DMS 273 treated with DMSO at 0.1 percent for 48 hours (cell line): ENCODE data around the gene TENM4.
A peak's percentile ranks its signal among the peaks of the same experiment; 100 is the strongest.

Source experiments
- DNase-seq: peaks from one replicate; lab custom pipeline; 2025; lab: John Stamatoyannopoulos, UW

Gene TENM4

GRCh38 chr11:79440571-79441460 lies at the start of gene TENM4:
Gene TENM4, minus strand, starts transcription at chr11:79441030. Its CDS starts 371,086 bp downstream, at chr11:79069944.
- DNase-seq, result peak; percentile 12

DNA sequence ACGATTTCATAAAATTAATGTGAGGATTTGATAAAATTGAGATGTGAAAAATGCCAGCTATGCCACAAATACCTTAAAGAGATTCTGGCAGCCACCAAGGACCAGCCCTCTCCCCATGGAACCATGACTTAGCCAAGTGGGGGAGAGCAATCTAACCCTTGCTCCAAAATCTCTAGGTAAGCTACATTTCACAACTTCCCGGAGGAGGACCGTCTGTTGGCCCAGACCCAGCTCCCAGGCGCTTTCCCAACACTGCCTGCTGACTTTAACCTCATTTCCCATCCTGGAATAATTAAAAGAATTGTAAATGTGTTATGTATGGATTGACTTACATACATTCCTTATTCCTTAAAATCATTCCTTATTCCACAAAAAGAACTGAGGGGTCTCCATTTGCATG lies 47.5 kb upstream of the TENM4 start:
- no peak for DNase-seq

DNA sequence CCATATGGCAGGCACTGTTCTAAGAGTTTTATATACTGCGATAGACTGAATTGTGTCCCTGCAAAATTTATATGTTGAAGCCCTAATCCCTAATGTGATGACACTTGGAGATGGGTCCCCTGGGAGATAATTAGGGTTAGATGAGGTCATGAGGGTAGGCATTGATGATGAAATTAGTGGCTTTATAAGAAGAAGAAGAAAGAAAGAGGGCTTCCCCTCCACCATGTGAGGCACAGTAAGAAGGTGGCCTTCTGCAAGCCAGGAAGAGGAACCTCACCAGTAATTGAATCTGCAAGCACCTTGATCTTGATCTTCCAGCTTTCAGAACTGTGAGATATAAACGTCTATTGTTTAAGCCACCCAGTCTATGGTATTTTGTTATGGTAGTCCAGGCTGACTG lies 46.6 kb upstream of the TENM4 start:
- DNase-seq, result no peak

DNA sequence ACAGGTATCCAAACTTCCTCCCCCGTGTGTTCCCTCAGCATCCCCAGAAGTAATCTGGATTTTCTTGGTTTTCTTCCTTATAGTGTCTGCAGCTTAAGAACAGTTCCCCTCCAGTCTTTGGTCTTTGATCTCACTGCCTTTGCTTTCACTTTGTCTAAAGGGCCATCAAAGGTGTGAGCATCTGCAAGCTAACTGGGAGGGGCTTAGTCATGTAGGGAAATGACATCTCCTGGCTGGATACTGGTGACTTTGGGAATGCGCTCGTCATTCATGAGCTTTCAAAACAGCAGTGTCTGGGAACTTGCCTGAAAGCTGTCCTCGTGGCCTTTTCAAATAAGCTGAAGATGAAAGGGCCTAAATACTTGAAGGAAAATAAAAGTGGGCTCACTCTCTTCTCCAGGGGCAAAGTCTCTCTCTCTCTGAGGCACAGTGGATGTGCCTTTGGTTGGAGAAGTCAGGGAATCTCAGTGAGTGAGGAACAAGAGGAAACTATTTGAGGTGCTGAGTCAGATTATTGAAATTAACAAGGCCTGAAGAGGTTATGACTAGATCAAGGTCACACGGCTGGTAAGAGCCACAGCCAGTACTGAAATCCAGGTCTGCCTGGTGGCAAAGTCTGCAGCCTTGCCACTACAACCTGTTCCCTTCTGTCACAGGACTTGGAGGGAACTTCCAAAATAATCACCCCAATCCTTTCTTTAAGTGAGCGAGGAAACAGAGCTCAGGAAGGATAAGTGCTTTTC lies 45.6 kb upstream of the TENM4 start:
- DNase-seq, result no peak

DNA sequence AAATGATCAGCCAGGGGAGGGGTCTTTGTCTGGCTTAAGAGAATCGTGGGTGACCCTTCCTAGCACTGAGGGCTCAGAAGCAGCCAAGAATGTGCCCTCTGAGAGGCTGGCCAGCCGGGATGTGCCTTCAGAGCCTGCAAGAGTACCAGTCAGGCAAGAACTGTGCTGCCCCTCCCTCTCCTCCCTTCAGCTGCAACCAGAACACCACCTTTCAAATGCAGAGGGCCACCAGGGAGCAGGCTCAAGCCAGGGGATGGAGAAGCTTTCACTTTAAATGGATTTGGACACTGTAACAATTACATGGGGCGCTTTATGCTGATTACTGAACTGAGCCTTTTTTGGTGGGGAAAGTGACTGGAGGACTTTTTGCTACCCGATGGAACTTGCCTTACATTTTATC lies 44.9 kb upstream of the TENM4 start:
- DNase-seq, result no peak

- no peak for DNase-seq
Measured at GRCh38 chr11:79484872-79485271, 44.0 kb upstream of the TENM4 start.

DNA sequence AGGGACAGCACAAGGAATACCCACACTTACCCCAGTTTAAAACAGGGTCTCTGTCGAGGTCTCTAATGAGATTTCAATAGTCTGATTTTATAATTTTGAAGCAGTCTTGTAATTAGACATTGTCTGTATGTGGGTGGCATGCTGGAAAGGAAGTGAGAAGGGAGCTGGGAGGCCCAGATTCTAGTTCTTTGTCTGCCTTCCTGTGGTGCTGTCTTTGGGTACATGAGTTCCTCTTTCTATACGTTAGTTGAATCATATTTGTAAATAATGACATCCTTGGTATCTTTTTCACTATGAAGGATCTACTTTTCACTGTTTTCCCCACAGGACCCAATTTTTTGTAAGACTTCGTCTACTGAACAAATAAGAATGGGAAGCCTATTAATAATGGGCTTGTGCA lies 42.0 kb upstream of the TENM4 start:
- DNase-seq, result no peak

DNA sequence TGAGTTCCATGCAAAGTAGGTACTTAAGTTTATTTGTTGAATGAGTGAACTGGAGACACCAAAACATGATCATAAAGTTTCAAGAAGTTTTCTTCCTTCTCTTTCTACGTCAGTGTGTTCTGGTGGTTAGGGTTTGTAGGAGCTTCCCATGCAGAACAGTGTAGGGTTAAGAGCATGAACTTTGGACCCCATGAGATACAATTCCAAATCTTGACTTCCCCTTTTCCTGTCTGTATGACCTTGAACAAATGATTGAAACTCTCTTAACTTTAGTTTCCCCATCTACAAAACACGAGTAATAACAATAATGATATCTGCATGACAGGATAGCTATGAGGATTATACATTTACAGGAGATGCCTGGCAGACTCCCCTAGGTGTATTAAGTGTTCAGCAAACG lies 41.0 kb upstream of the TENM4 start:
- DNase-seq, result no peak

- DNase-seq, result no peak
Measured at GRCh38 chr11:79480864-79481263, 40.0 kb upstream of the TENM4 start.

DNA sequence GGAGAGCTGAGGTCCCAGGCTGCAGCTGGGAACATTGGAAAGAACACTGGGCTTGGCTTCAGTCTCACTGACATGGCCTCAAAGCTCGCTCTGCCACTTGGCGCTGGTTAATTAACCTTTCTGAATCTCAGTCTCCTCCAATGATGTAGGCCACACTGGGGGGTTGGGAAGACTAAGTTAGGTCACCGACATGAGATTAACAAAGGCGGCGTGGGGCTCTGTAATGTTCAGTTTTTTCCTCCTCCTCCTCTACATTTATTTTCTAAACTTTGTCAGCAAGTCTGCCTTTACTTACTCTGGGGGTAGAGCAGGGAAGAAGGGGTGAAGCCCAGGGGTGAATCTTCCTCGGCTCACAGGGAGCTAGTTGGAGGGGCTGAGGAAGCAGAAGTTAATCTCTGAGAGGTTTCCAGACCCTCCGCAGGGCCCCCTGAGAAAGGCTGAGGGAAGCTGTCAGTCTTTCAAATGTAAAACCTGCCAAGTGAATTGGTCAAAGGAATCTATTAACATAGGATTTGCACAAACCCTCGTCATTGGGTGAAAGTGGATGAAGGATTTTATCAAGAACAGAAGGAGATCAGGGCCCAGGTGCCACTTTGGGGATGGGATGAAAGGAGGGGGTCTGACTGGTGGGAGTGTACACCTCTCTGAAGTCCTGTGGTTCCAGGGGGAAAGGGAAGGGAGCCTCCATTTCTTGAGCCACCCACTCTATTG lies 32.1 kb upstream of the TENM4 start:
- no peak for DNase-seq

DNA sequence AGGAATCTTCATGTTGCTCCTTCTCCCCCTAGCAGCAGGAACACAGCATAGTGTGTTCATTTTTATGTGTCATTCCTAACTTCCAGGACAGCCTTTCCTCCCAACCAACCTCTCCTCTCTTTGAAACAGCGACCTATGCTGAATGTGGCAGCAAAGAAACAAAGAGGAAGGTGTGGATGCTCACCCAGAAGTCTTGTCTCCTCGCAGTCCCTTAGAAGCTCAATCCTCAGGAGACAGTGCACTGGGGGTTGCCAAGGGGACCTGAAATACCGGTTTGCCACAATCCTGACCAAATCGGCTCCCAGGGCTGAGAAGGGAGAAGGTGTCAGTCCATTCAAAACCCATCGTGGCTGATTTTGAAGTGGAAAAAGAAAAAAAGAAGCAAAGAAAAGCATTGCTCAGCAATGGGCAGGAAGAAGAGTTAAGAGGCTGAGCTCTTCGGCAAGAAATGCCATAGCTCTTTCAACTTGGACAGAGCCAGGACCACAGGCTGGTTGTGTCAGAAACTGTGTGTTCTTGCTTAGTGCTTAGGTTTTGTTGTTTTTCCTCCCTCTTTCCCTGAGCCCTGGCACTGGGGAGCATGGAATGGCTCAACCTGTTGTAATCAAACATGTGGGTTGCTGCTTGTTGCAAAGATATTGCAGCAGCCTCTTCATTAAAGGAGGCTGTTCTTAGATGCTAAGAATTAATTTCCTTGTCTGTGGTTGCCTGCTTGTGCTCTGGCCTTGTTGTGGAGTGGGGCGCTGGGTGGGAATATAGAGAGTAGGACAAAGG lies 30.4 kb upstream of the TENM4 start:
- no peak for DNase-seq

DNA sequence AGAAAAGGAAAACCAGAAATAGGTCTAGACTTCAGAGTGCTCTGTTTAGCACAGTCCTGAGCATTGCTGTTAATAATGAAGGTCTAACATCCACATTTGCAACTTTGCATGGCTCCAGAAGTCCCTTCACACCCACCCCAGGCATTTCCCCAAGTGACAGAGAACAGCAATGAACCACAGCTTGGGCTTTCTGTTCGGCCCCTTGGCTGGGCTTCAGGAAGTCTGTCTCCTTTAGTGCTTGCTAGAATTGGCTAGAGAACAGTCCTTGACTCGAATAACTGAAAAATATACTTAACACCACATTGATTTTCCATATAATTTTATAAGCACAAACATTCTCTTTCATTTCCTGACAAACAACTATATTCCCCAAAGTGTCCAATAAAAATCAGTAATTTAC lies 29.3 kb upstream of the TENM4 start:
- no peak for DNase-seq

DNA sequence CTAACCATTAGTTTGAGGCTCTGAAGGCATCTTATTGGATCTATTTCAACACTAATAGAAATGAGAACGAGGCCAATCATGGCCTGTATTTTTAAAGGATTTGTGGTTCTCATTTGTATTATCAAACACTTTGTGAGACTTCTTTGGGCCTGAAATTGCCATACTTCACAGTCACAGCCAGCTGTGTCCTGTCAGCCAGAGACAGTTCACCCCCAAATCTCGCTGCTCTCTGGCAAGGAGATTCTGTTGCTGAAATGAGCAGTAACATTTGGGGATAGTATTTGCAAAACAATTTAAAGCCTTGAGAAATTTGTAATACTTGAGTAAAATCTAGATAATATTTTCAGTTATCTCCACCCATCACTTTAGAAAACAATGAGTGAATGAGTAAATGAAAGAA lies 26.9 kb upstream of the TENM4 start:
- DNase-seq, result no peak

DNA sequence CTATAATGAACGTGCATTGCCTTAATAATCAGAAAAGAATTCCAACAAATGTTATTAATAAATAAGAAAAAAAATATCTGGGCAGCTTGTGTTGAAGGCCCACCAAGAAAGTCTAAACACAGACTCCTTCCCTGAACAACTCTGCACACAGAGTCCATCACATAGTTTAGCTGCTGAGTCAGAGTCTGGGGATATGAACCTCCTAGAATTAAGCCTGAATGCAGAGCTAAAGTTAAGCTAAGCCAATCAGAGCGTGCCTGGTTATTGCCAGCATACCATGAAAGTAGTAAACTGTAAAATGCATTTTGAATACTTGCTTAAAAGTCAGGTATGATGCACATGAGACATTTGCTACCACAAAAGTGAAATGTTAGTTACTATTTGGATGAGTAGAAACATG lies 25.6 kb upstream of the TENM4 start:
- no peak for DNase-seq

- DNase-seq, result no peak
Measured at GRCh38 chr11:79465160-79465559, 24.3 kb upstream of the TENM4 start.

- no peak for DNase-seq
Measured at GRCh38 chr11:79461666-79462645, 21.1 kb upstream of the TENM4 start.

DNA sequence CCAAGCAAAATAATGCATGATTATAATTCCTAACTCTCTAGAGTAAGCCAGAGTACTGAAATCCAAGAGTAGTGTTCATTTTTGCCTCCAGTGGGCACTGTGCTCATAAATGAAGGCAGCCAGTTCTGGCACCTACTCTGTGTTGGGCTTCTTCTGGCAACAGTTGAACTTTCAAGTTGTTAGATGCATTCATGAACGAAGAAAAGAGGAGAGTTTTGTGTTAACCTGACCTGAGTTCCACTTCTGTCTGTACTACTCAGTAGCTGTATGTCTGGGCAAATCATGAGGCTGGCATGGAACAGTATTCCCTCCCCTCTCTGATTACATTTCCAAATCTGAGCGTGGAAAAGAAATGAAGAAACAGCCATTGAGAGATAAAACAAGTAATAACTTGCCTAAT lies 20.3 kb upstream of the TENM4 start:
- DNase-seq, result no peak

DNA sequence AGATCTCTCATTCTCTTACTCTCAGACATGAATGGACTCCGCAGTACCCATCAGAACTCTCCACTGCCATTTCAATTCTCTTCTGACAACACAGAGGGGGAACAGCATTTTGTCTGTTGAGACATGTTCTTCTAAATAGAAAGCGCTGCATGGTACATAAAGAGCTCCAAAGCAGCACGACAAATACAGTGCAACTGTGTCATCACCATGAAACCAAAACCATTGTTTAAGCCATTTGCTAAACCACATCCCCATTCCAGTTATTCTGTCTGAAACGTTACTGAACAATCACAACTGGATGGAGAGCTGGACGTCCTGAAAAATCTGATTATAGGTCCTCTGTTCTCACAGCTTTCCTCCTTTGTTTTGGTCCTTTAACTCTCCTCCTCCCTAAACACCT lies 17.9 kb upstream of the TENM4 start:
- no peak for DNase-seq

GRCh38 chr11:79456501-79456900 lies 15.7 kb upstream of the TENM4 start:
- no peak for DNase-seq

DNA sequence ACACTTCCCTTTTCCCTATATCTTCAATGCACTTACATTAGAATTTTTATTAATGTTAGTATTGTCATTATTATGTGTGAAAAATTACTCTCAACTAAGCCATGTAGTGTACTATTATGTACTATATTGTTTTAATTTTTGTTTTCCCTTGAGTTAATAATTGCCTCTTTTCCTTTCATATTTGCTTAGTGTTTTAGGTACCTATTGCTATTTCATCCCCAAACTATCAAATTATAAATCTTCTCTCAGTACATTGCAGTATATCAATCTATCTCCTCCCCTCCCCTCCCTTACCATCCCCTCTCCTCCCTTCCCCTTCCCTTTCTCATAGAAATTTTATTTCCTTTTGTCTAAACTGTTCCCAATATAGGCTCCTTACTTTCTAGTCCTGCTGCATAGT lies 12.8 kb upstream of the TENM4 start:
- DNase-seq, result no peak

DNA sequence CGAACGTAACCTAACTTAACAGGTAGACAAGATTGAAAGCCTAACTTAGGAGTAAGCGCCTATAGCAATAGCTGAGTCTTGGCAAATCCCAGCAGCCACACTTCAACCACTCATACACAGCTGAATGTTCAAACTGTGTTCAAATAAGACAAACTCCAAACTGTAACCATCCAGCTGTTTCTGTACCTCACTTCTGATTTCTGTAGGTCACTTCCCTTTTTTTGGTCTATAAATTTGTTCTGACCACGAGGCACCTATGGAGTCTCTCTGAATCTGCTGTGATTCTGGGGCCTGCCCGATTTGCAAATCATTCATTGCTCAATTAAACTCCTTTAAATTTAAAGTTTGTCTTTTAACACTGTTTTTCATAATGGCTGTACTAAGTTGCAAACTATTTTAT lies 8.2 kb upstream of the TENM4 start:
- DNase-seq, result no peak
